B cell (primary cell): ENCODE data around the gene ART4. TPM values are rescaled to one million over a fixed set of nuclear protein-coding genes. Genes with fewer than 3 reads are reported as not detected.

Source experiments
- ATAC-seq: fragments of 200-7000 bp; cut with Tn5 transposase; one replicate; pipeline ENCODE4 v1.10.0; 2021; ENCODE audit warnings: low read depth, mild to moderate bottlenecking, moderate number of reproducible peaks, moderate library complexity
- CTCF ChIA-PET: fragments of 350-600 bp; sonication (Branson Sonifier 250); formaldehyde crosslinking; loops from one replicate; lab custom pipeline; 2021; ENCODE audit warnings: antibody characterized with exemption, inconsistent platforms; lab: Charles Lee
- POLR2A ChIA-PET: fragments of 350-600 bp; sonication (Branson Sonifier 250); formaldehyde crosslinking; loops from one replicate; lab custom pipeline; 2021; ENCODE audit warnings: antibody characterized with exemption; lab: Charles Lee
- DNase-seq: peaks from one replicate; pipeline ENCODE4 v3.0.0; 2013
- H2AFZ ChIP-seq: 2 replicates; pipeline ENCODE4 v1.6.1; 2012; ENCODE audit warnings: mild to moderate bottlenecking, low read depth, low read length; ENCODE audit not compliant: insufficient read depth, poor library complexity, severe bottlenecking
- H3K27ac ChIP-seq, 2 donors: 1 replicate in 1 of 2; 2 replicates in 1 of 2; pipeline ENCODE4 v1.5.1; 2012 to 2013; ENCODE audit warnings: low read length in 2 of 2, mild to moderate bottlenecking in 2 of 2, moderate library complexity in 1 of 2
- H3K27me3 ChIP-seq, 4 experiments: fragments of 200-600 bp in 1 of 4; sonication (generic) in 1 of 4; replicated peaks in 1 of 4; 1 replicate in 2 of 4; 2 replicates in 2 of 4; pipeline versions ENCODE4 v1.6.1 to v1.7.0; 2013 to 2016; ENCODE audit warnings: low read length in 3 of 4, mild to moderate bottlenecking in 2 of 4, mixed read lengths in 1 of 4, moderate library complexity in 1 of 4; ENCODE audit not compliant: insufficient read depth in 4 of 4, control insufficient read depth in 3 of 4; ENCODE audit errors: control extremely low read depth in 1 of 4
- H3K36me3 ChIP-seq, 2 experiments: replicated peaks in 1 of 2; 1 replicate in 1 of 2; 2 replicates in 1 of 2; pipeline versions ENCODE4 v1.6.1 to v1.7.1; 2013; ENCODE audit warnings: low read length in 1 of 2; ENCODE audit not compliant: insufficient read depth in 2 of 2, control insufficient read depth in 1 of 2; ENCODE audit errors: control extremely low read depth in 1 of 2, extremely low read depth in 1 of 2
- H3K4me1 ChIP-seq, 2 donors: fragments of 200-600 bp in 1 of 2; sonication (generic) in 1 of 2; 1 replicate in 1 of 2; 2 replicates in 1 of 2; pipeline versions ENCODE4 v1.5.1 to v1.6.1; 2013 to 2017; ENCODE audit warnings: low read length in 2 of 2; ENCODE audit not compliant: control insufficient read depth in 2 of 2, insufficient read depth in 2 of 2
- H3K4me2 ChIP-seq: replicated peaks from 2 replicates; pipeline ENCODE3; 2012; ENCODE audit warnings: mild to moderate bottlenecking, low read depth, low read length; ENCODE audit not compliant: poor library complexity, severe bottlenecking
- H3K4me3 ChIP-seq, 5 experiments: fragments of 200-600 bp in 1 of 5; sonication (generic) in 1 of 5; 1 replicate in 3 of 5; 2 replicates in 2 of 5; pipeline versions ENCODE4 v1.5.1 to v1.7.0; 2011 to 2016; ENCODE audit warnings: low read length in 4 of 5, mild to moderate bottlenecking in 4 of 5, low read depth in 2 of 5, control low read depth in 1 of 5, moderate library complexity in 1 of 5; ENCODE audit not compliant: insufficient read depth in 1 of 5; ENCODE audit errors: control extremely low read depth in 1 of 5, extremely low read depth in 1 of 5
- H3K79me2 ChIP-seq: fragments of 200-600 bp; sonication (generic); one replicate; pipeline ENCODE4 v1.6.0; 2016; ENCODE audit warnings: low read length; ENCODE audit not compliant: control insufficient read depth, insufficient read depth
- H3K9ac ChIP-seq: fragments of 200-600 bp; sonication (generic); 2 replicates; pipeline ENCODE4 v1.6.1; 2017; ENCODE audit warnings: mild to moderate bottlenecking, low read length, moderate library complexity
- H3K9me3 ChIP-seq, 3 donors: one replicate each; pipeline versions ENCODE4 v1.6.1 to v1.7.1; 2013; ENCODE audit warnings: low read length in 2 of 3; ENCODE audit not compliant: control insufficient read depth in 2 of 3, insufficient read depth in 1 of 3; ENCODE audit errors: control extremely low read depth in 1 of 3
- H4K20me1 ChIP-seq: 2 replicates; pipeline ENCODE4 v1.6.0; 2012; ENCODE audit warnings: mild to moderate bottlenecking, low read length; ENCODE audit not compliant: insufficient read depth, control insufficient read depth, poor library complexity, severe bottlenecking
- H3K27ac Mint-ChIP-seq: one replicate; pipeline ENCODE4 v1.8.0; 2021; ENCODE audit warnings: mixed read lengths
- H3K27me3 Mint-ChIP-seq: one replicate; pipeline ENCODE4 v1.8.0; 2021; ENCODE audit warnings: mixed read lengths
- H3K4me1 Mint-ChIP-seq: one replicate; pipeline ENCODE4 v1.8.0; 2021; ENCODE audit warnings: mixed read lengths
- H3K4me3 Mint-ChIP-seq: one replicate; pipeline ENCODE4 v1.8.0; 2021; ENCODE audit warnings: mixed read lengths
- H3K9me3 Mint-ChIP-seq: one replicate; pipeline ENCODE4 v1.8.0; 2022; ENCODE audit warnings: mixed read lengths; ENCODE audit not compliant: insufficient read depth
- CTCF ChIP-seq: fragments of 200-600 bp; IDR thresholded peaks from one replicate; pipeline ENCODE4 v1.8.0; 2022; ENCODE audit warnings: antibody characterized with exemption, mild to moderate bottlenecking
- EZH2 ChIP-seq: IDR thresholded peaks from 2 replicates; pipeline ENCODE4 v1.6.1; 2012; ENCODE audit warnings: borderline replicate concordance, low read depth, mild to moderate bottlenecking, moderate library complexity, low read length; ENCODE audit not compliant: insufficient read depth, poor library complexity, severe bottlenecking
- WGBS: methylation state at CpG from one replicate; pipeline ENCODE4 v1.1.5; 2013; ENCODE audit warnings: missing lambda C conversion rate; ENCODE audit not compliant: insufficient coverage; 5-methylcytosine and 5-hydroxymethylcytosine counted together
- intact Hi-C: fragments of 100-400 bp; cut with micrococcal nuclease; formaldehyde crosslinking; loops from one replicate; pipeline ENCODE4 v1.10.0; 2022
- polyA plus RNA-seq: library from polyadenylated mRNA; depleted of rRNA; stranded (reverse); fragments of >200 nt; gene quantifications from 2 replicates; pipeline ENCODE4 v1.2.3, GENCODE V29; 2012
- total RNA-seq, 2 donors: library from RNA; stranded (reverse); fragments of 120-200 nt in 1 of 2; gene quantifications; 1 replicate in 1 of 2; 2 replicates in 1 of 2; pipeline versions ENCODE4 v1.2.3 to v1.2.4, GENCODE V29; 2013 to 2022

The ART4 gene
- total and polyA plus RNA-seq, 2 donors (not counting 1 experiment from before 2014, with no cell fraction given), result not detected

GRCh38 chr12:14879222-14879933 lies 36.1 kb upstream of the ART4 start:
- Mint-ChIP-seq H3K4me1 (peaks cover 26% of the 10 kb centered on the region), H3K9me3 (no peaks in the 10 kb centered on the region), H3K27ac (no peak overlapping the region), H3K4me3 (no peak overlapping the region), H3K27me3 (no peaks in the 10 kb centered on the region)
- CTCF ChIA-PET, result no interaction called here
- no peak for ATAC-seq
- Histone ChIP-seq H2AFZ (no peak overlapping the region), H3K4me1 (peaks cover 12 to 18% of the 10 kb centered on the region in 2 donors), H3K4me2 (no peak overlapping the region), H3K36me3 (no peaks in the 10 kb centered on the region), H3K9me3 (no peaks in the 10 kb centered on the region), H3K27ac (no peak overlapping the region), H3K27me3 (no peaks in the 10 kb centered on the region), H3K79me2 (no peaks in the 10 kb centered on the region), H3K4me3 (no peak overlapping the region), H3K9ac (no peak overlapping the region), H4K20me1 (no peaks in the 10 kb centered on the region)
- intact Hi-C loops, result no loop called here
- no peak for TF ChIP-seq EZH2
- TF ChIP-seq CTCF, result no peak
- no peak for DNase-seq
- POLR2A ChIA-PET, result no interaction called here
- WGBS, result 98% methylated on average over 8 of the region's 8 CpGs

- Mint-ChIP-seq H3K9me3 (no peaks in the 10 kb centered on the region), H3K27ac (no peak overlapping the region), H3K4me1 (peaks cover 19% of the 10 kb centered on the region), H3K4me3 (no peak overlapping the region), H3K27me3 (no peaks in the 10 kb centered on the region)
- Histone ChIP-seq H3K36me3 (no peaks in the 10 kb centered on the region), H3K27me3 (no peaks in the 10 kb centered on the region), H3K27ac (no peak overlapping the region), H2AFZ (no peak overlapping the region), H3K9me3 (no peaks in the 10 kb centered on the region), H3K9ac (no peak overlapping the region), H3K4me3 (no peak overlapping the region), H3K4me1 (peaks cover 6 to 14% of the 10 kb centered on the region in 2 donors), H4K20me1 (no peaks in the 10 kb centered on the region), H3K4me2 (no peak overlapping the region), H3K79me2 (no peaks in the 10 kb centered on the region)
- WGBS, result no CpG with 5 or more reads among the region's 1 CpG
- intact Hi-C loops, result loop anchor here (1.0 kb wide), 1 partner anchor 18 kb away; no protein-coding TSS in a partner anchor
- no peak for DNase-seq
- ChIA-PET POLR2A (no interaction called here), CTCF (no interaction called here)
- TF ChIP-seq CTCF (no peak), EZH2 (no peak)
- ATAC-seq, result no peak
Observed at GRCh38 chr12:14878488-14878887, 35.2 kb upstream of the ART4 start.
